HL-60 (cell line): Measurements from ENCODE around the gene PCP4.

ENCODE experiments used
- DNase-seq, 2 experiments: peaks; one replicate each; pipeline ENCODE4 v3.0.0-alpha.2; 2010 to 2020; ENCODE audit warnings: low read depth in 1 of 2, low spot score in 1 of 2
- H3K27ac ChIP-seq: fragments of 250-450 bp; sonication (Bioruptor Pico); replicated peaks from 2 replicates; pipeline ENCODE4 v1.5.1; 2020; ENCODE audit warnings: mild to moderate bottlenecking, moderate library complexity
- H3K27me3 ChIP-seq: fragments of 250-450 bp; sonication (Bioruptor Pico); 2 replicates; pipeline ENCODE4 v1.5.1; 2021; ENCODE audit warnings: mild to moderate bottlenecking, moderate library complexity; ENCODE audit not compliant: insufficient read depth, poor library complexity, severe bottlenecking
- H3K4me3 ChIP-seq: replicated peaks from 2 replicates; pipeline ENCODE4 v1.5.1; 2011; ENCODE audit warnings: mild to moderate bottlenecking, control low read depth, low read length; ENCODE audit not compliant: insufficient read depth
- CTCF ChIP-seq: IDR thresholded peaks from one replicate; pipeline ENCODE4 v1.5.1; 2011; ENCODE audit warnings: low read length, control low read depth, inconsistent platforms; ENCODE audit not compliant: insufficient read depth
- GABPA ChIP-seq: IDR thresholded peaks from 2 replicates; pipeline ENCODE4 v1.6.1; 2012; ENCODE audit warnings: low read depth
- POLR2AphosphoS5 ChIP-seq: IDR thresholded peaks from 2 replicates; pipeline ENCODE4 v1.6.1; 2012; ENCODE audit warnings: low read depth
- REST ChIP-seq: IDR thresholded peaks from 2 replicates; pipeline ENCODE4 v1.6.1; 2012; ENCODE audit warnings: low read depth; ENCODE audit not compliant: insufficient replicate concordance
- SPI1 ChIP-seq: IDR thresholded peaks from 2 replicates; pipeline ENCODE4 v1.6.1; 2012; ENCODE audit warnings: low read depth, mild to moderate bottlenecking, borderline replicate concordance

Gene PCP4

GRCh38 chr21:39966786-39967185, 99.5 kb downstream of the PCP4 start:
- no peaks in the 10 kb centered on the region for H3K27me3 ChIP-seq
- no peak overlapping the region for H3K4me3 ChIP-seq
- H3K27ac ChIP-seq = no peak overlapping the region
- no peak for DNase-seq
- TF ChIP-seq CTCF (no peak), REST (no peak), GABPA (no peak), POLR2AphosphoS5 (no peak), SPI1 (no peak)

- TF ChIP-seq GABPA (no peak), SPI1 (no peak), POLR2AphosphoS5 (no peak), REST (no peak), CTCF (no peak)
- no peak for DNase-seq
- Histone ChIP-seq H3K27me3 (no peaks in the 10 kb centered on the region), H3K27ac (no peak overlapping the region), H3K4me3 (no peak overlapping the region)
Measured at GRCh38 chr21:39968010-39968409, 100.8 kb downstream of the PCP4 start.

GRCh38 chr21:39969691-39970364, 102.6 kb downstream of the PCP4 start:
- H3K27ac ChIP-seq = no peak overlapping the region
- no peaks in the 10 kb centered on the region for H3K27me3 ChIP-seq
- no peak for DNase-seq

More at GRCh38 chr21:39969691-39970364, 102.6 kb downstream of the PCP4 start:
- no peak overlapping the region for H3K4me3 ChIP-seq
- TF ChIP-seq POLR2AphosphoS5 = no peak
- no peak for TF ChIP-seq SPI1
- no peak for TF ChIP-seq REST
- no peak for TF ChIP-seq GABPA
- no peak for TF ChIP-seq CTCF
